HepG2 (cell line): ENCODE results near the gene SLC22A23. TPM values are rescaled to one million over a fixed set of nuclear protein-coding genes. Genes with fewer than 3 reads are reported as not detected.

Experiments used
- AHDC1 ChIP-seq: sonication (generic); formaldehyde crosslinking; IDR thresholded peaks from 2 replicates; pipeline ENCODE4 v1.5.1; 2020; ENCODE audit warnings: mild to moderate bottlenecking, missing genetic modification reagents, borderline replicate concordance
- EHMT2 ChIP-seq: fragments of 200-600 bp; sonication (generic); IDR thresholded peaks from 2 replicates; pipeline ENCODE4 v1.7.0; 2017; ENCODE audit warnings: antibody characterized with exemption, low read depth, low read length, borderline replicate concordance
- ELK4 ChIP-seq: sonication (generic); formaldehyde crosslinking; IDR thresholded peaks from 2 replicates; pipeline ENCODE4 v1.9.0; 2021; ENCODE audit warnings: missing genetic modification reagents, borderline replicate concordance
- HDAC2 ChIP-seq: sonication (generic); formaldehyde crosslinking; IDR thresholded peaks from 2 replicates; pipeline ENCODE4 v1.4.0; 2020; ENCODE audit warnings: missing genetic modification reagents
- HNF1A ChIP-seq, 2 experiments: sonication (generic) in 1 of 2; formaldehyde crosslinking in 1 of 2; IDR thresholded peaks; 2 replicates each; pipeline versions ENCODE4 v1.4.0 to v1.6.1; 2016 to 2020; ENCODE audit warnings: borderline replicate concordance in 1 of 2, low read depth in 1 of 2, mild to moderate bottlenecking in 1 of 2, missing genetic modification reagents in 1 of 2
- PAWR ChIP-seq: sonication (generic); formaldehyde crosslinking; IDR thresholded peaks from 2 replicates; pipeline ENCODE4 v1.4.0; 2020; ENCODE audit warnings: missing genetic modification reagents, mild to moderate bottlenecking, borderline replicate concordance
- RXRB ChIP-seq: IDR thresholded peaks from 2 replicates; pipeline ENCODE4 v1.6.1; 2016; ENCODE audit warnings: borderline replicate concordance, missing genetic modification reagents, missing compliant biosample characterization
- TEAD2 ChIP-seq: sonication (generic); formaldehyde crosslinking; IDR thresholded peaks from 2 replicates; pipeline ENCODE4 v1.9.0; 2021; ENCODE audit warnings: missing genetic modification reagents
- TSC22D2 ChIP-seq: sonication (generic); formaldehyde crosslinking; IDR thresholded peaks from 2 replicates; pipeline ENCODE4 v1.5.1; 2020; ENCODE audit warnings: missing genetic modification reagents, mild to moderate bottlenecking, borderline replicate concordance
- WIZ ChIP-seq: sonication (generic); formaldehyde crosslinking; IDR thresholded peaks from 2 replicates; pipeline ENCODE4 v1.5.1; 2020; ENCODE audit warnings: mild to moderate bottlenecking, missing genetic modification reagents
- ZBTB34 ChIP-seq: sonication (generic); formaldehyde crosslinking; IDR thresholded peaks from 2 replicates; pipeline ENCODE4 v1.8.0; 2022; ENCODE audit warnings: mild to moderate bottlenecking, missing genetic modification reagents
- ZNF253 ChIP-seq: sonication (generic); formaldehyde crosslinking; IDR thresholded peaks from 2 replicates; pipeline ENCODE4 v1.8.0; 2022; ENCODE audit warnings: mild to moderate bottlenecking, missing genetic modification reagents, borderline replicate concordance
- ZNF83 ChIP-seq: sonication (generic); formaldehyde crosslinking; IDR thresholded peaks from 2 replicates; pipeline ENCODE4 v1.4.0; 2020; ENCODE audit warnings: missing genetic modification reagents, mild to moderate bottlenecking, borderline replicate concordance
- ZSCAN20 ChIP-seq: sonication (generic); formaldehyde crosslinking; IDR thresholded peaks from 2 replicates; pipeline ENCODE4 v1.4.0; 2020; ENCODE audit warnings: missing genetic modification reagents, mild to moderate bottlenecking, borderline replicate concordance
- polyA plus RNA-seq, 8 experiments: library from polyadenylated mRNA; depleted of rRNA in 3 of 8; stranded (reverse) in 7 of 8; unstranded in 1 of 8; fragments of >200 nt; fragmentation: Illumina TruSeq in 4 of 8; extraction: Trizol in 4 of 8; gene quantifications; 2 replicates each; pipeline versions ENCODE4 v1.2.1 to v1.2.3, GENCODE V29; 2011 to 2016; ENCODE audit warnings: low read depth in 4 of 8, missing spikeins in 1 of 8, mixed read lengths in 1 of 8; ENCODE audit not compliant: insufficient read depth in 1 of 8
- total RNA-seq, 5 experiments: library from RNA; depleted of rRNA; stranded (reverse); fragments of >200 nt; fragmentation: Illumina TruSeq; extraction: Trizol; gene quantifications; 2 replicates each; pipeline ENCODE4 v1.2.3, GENCODE V29; 2016; ENCODE audit warnings: low read depth in 1 of 5

Gene SLC22A23
- total and polyA plus RNA-seq, 2 of the 13 experiments (the other 11 are each of a cell fraction or from before 2014, with no cell fraction given): 11.8 to 17.5 TPM

GRCh38 chr6:3247255-3248146 lies 209.3 kb downstream of the SLC22A23 start (continued):
- TF ChIP-seq AHDC1 (no peak), ZNF83 (CRISPR knock-in tag) (peak; percentile 32; the same call in 1 of the 2 replicates), TEAD2 (no peak), RXRB (peak; percentile 18; the same call in 1 of the 2 replicates), ZSCAN20 (CRISPR knock-in tag) (no peak), TSC22D2 (CRISPR knock-in tag) (no peak), HNF1A (IDR thresholded peaks at IDR 0.05; ENCODE audit: low read depth) (no peak), HNF1A (CRISPR knock-in tag; IDR thresholded peaks at IDR 0.05; ENCODE audit: borderline replicate concordance) (0 out of 2 replicates have a peak, but pooled peaks have one; percentile 25), WIZ (no peak), PAWR (CRISPR knock-in tag) (no peak), EHMT2 (no peak), ZBTB34 (CRISPR knock-in tag) (no peak), ZNF253 (no peak), ELK4 (CRISPR knock-in tag) (no peak), HDAC2 (CRISPR knock-in tag) (no peak)
